ENCODE results near the gene TMEM97. TPM values are rescaled to one million over a fixed set of nuclear protein-coding genes. Genes with fewer than 3 reads are reported as not detected.

TMEM97 gene
- total RNA-seq, 3 donors from 2014 or later (not counting 1 experiment from before 2014, with no cell fraction given): 4.6 to 8.8 (median 7.5) TPM

DNA sequence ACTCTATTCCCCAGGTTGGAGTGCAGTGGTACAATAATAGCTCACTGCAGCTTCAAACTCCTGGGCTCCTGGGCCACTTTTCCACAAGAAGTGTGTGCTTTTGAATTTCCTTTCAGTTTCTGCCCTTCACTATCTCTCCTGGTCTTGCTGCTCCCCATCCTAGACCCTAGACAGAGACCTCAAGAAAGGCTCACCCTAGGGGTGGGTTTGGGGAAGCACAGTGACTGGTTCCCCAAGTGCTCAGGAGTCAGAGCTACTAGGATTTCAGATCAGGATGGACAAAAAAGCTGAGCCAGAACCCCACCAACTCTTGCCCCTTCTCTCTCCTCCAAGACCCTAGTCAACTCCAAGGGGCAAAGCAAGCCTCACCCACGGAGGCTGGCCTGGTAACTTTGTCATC is 47.6 kb downstream of the TMEM97 start:
- WGBS (ENCODE audit: insufficient coverage): 100% methylated on average over 1 of the region's 1 CpG
- intact Hi-C loops (cut with micrococcal nuclease): no loop called here
- ATAC-seq: no peak
- Histone ChIP-seq H3K27ac (ENCODE audit: low read length) (no peak overlapping the region), H3K36me3 (ENCODE audit: control insufficient read depth, insufficient read depth, low read length) (peaks cover 16% of the 10 kb centered on the region), H3K4me1 (ENCODE audit: control insufficient read depth, insufficient read depth, low read length) (peaks cover 6% of the 10 kb centered on the region), H3K9me3 (ENCODE audit: control insufficient read depth, insufficient read depth, low read length) (no peaks in the 10 kb centered on the region), H3K27me3 (ENCODE audit: control insufficient read depth, insufficient read depth, low read length) (no peaks in the 10 kb centered on the region), H3K4me3 (ENCODE audit: low read length) (no peak overlapping the region)
- H3K27ac Mint-ChIP-seq: no peak overlapping the region
- no peaks in the 10 kb centered on the region for H3K9me3 Mint-ChIP-seq
- TF ChIP-seq, protein P1, sequence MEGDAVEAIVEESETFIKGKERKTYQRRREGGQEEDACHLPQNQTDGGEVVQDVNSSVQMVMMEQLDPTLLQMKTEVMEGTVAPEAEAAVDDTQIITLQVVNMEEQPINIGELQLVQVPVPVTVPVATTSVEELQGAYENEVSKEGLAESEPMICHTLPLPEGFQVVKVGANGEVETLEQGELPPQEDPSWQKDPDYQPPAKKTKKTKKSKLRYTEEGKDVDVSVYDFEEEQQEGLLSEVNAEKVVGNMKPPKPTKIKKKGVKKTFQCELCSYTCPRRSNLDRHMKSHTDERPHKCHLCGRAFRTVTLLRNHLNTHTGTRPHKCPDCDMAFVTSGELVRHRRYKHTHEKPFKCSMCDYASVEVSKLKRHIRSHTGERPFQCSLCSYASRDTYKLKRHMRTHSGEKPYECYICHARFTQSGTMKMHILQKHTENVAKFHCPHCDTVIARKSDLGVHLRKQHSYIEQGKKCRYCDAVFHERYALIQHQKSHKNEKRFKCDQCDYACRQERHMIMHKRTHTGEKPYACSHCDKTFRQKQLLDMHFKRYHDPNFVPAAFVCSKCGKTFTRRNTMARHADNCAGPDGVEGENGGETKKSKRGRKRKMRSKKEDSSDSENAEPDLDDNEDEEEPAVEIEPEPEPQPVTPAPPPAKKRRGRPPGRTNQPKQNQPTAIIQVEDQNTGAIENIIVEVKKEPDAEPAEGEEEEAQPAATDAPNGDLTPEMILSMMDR (IDR thresholded peaks at IDR 0.05): no peak
- DNase-seq: no peak
- no peaks in the 10 kb centered on the region for H3K27me3 Mint-ChIP-seq (ENCODE audit: low read depth in 2 of 2)
- H3K4me1 Mint-ChIP-seq: peaks cover 0 to 7% of the 10 kb centered on the region in 2 donors
- H3K4me3 Mint-ChIP-seq: no peak overlapping the region
- no peaks in the 10 kb centered on the region for H3K36me3 Mint-ChIP-seq

DNA sequence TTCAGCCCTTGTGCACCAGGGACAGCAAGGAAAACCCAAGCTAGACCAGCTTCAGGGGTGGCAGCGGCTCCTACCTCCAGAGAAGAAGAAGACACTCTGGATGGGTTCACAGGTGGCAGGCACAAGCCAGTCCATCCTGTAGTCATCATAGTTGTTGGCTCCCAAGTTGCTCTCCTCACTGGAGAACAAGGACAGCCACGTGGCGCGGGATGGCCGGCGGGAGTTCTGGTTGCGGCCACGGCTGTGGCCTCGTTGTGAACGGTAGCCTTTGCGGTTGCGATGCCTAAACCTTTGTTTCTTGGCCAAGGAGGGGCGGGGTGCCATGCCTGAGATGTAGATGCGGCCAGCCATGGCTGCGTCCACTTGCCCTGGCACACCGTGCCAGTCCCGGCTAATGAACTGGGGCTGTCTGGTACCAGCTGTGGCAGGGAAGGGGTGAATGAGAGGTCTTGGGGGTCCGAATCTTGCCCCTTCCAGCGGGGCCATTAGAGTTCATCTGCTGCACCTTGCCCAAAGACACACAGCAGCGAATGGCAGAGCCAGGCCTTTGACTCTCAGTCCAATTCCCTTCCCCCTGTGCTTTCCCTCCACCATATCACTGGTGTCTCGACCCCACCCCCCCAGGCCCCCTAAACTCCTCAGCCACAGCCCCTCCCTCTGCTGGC is 48.8 kb downstream of the TMEM97 start:
- peaks cover 15% of the 10 kb centered on the region for H3K4me1 ChIP-seq (ENCODE audit: control insufficient read depth, insufficient read depth, low read length)
- no peaks in the 10 kb centered on the region for H3K36me3 Mint-ChIP-seq
- H3K36me3 ChIP-seq (ENCODE audit: control insufficient read depth, insufficient read depth, low read length): peaks cover 10% of the 10 kb centered on the region
- WGBS (ENCODE audit: insufficient coverage): 94% methylated on average over 21 of the region's 21 CpGs
- DNase-seq (no peak), ATAC-seq (no peak)
- H3K27me3 ChIP-seq (ENCODE audit: control insufficient read depth, insufficient read depth, low read length): no peaks in the 10 kb centered on the region
- H3K9me3 Mint-ChIP-seq: no peaks in the 10 kb centered on the region
- H3K4me3 Mint-ChIP-seq: no peak overlapping the region
- H3K9me3 ChIP-seq (ENCODE audit: control insufficient read depth, insufficient read depth, low read length): no peaks in the 10 kb centered on the region
- peaks cover 1 to 15% of the 10 kb centered on the region in 2 donors for H3K4me1 Mint-ChIP-seq
- H3K27me3 Mint-ChIP-seq (ENCODE audit: low read depth in 2 of 2): no peaks in the 10 kb centered on the region
- no peak overlapping the region for H3K27ac ChIP-seq (ENCODE audit: low read length)
- intact Hi-C loops (cut with micrococcal nuclease): no loop called here
- no peak overlapping the region for H3K27ac Mint-ChIP-seq
- TF ChIP-seq, protein P1 (IDR thresholded peaks at IDR 0.05): no peak
- H3K4me3 ChIP-seq (ENCODE audit: low read length): no peak overlapping the region

DNA sequence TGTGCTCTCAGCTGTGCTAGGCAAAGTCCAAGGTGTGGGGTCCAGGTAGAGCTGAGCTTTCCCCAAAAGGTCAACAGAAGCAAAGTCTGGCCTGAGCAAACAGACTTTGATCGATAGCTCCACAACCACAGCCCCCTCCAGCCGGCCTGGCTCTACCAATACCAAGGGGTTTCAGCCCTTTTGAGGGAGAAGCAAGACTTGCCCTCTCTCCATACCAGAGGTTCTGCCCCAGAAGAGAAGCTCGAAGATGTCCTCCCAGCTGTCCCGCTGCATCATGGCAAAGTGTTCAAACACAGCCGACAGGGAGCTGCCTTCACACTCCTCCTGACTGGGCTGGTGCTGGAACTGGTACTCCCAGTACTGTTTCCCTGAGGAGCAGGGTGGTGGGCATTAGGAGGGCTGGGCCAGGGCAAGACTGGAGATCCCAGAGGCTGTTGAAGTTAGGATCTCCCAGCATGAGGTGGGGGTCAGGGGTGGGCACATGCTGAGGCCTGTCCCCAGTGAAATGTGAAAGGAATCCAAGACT is 49.4 kb downstream of the TMEM97 start:
- peaks cover 20% of the 10 kb centered on the region for H3K4me1 ChIP-seq (ENCODE audit: control insufficient read depth, insufficient read depth, low read length)
- Mint-ChIP-seq H3K4me3 (no peak overlapping the region), H3K9me3 (no peaks in the 10 kb centered on the region), H3K36me3 (no peaks in the 10 kb centered on the region), H3K4me1 (peaks cover 7 to 20% of the 10 kb centered on the region in 2 donors), H3K27me3 (ENCODE audit: low read depth in 2 of 2) (no peaks in the 10 kb centered on the region), H3K27ac (no peak overlapping the region)
- intact Hi-C loops (cut with micrococcal nuclease): no loop called here
- ATAC-seq (no peak), DNase-seq (no peak)
- no peaks in the 10 kb centered on the region for H3K27me3 ChIP-seq (ENCODE audit: control insufficient read depth, insufficient read depth, low read length)
- H3K9me3 ChIP-seq (ENCODE audit: control insufficient read depth, insufficient read depth, low read length): no peaks in the 10 kb centered on the region
- H3K4me3 ChIP-seq (ENCODE audit: low read length): no peak overlapping the region
- H3K27ac ChIP-seq (ENCODE audit: low read length): no peak overlapping the region
- 92% methylated on average over 5 of the region's 5 CpGs for WGBS (ENCODE audit: insufficient coverage)
- TF ChIP-seq, protein P1 (IDR thresholded peaks at IDR 0.05): no peak
- H3K36me3 ChIP-seq (ENCODE audit: control insufficient read depth, insufficient read depth, low read length): peaks cover 6% of the 10 kb centered on the region

All from natural killer cell (primary cell).